Kidney epithelial cell (primary cell): ENCODE measurements around the gene IL12RB2. TPM values are rescaled to one million over a fixed set of nuclear protein-coding genes. Genes with fewer than 3 reads are reported as not detected.
A peak's percentile ranks its signal among the peaks of the same experiment; 100 is the strongest.

Source experiments
- DNase-seq: peaks from one replicate; pipeline ENCODE4 v3.0.0-alpha.2; 2010; ENCODE audit warnings: low read depth
- H3K27me3 ChIP-seq: 2 replicates; pipeline ENCODE4 v1.6.0; 2011; ENCODE audit warnings: low read length; ENCODE audit not compliant: control insufficient read depth, insufficient read depth
- H3K36me3 ChIP-seq: 2 replicates; pipeline ENCODE4 v1.5.1; 2011; ENCODE audit warnings: low read length; ENCODE audit not compliant: control insufficient read depth, insufficient read depth
- H3K4me3 ChIP-seq: 2 replicates; pipeline ENCODE4 v1.5.1; 2011; ENCODE audit warnings: low read depth, mild to moderate bottlenecking, control low read depth, low read length
- CTCF ChIP-seq: IDR thresholded peaks from 2 replicates; pipeline ENCODE4 v1.5.1; 2011; ENCODE audit warnings: mild to moderate bottlenecking, moderate library complexity, low read length, control low read depth, inconsistent platforms; ENCODE audit not compliant: insufficient read depth, poor library complexity, severe bottlenecking
- total RNA-seq: library from RNA; depleted of rRNA; stranded (reverse); fragments of >200 nt; gene quantifications from 2 replicates; pipeline ENCODE4 v1.2.3, GENCODE V29; 2015

The IL12RB2 gene
- total RNA-seq, 1 donor from 2014 or later, result 0.17 TPM

GRCh38 chr1:67431156-67431765, 123.6 kb downstream of the IL12RB2 start:
- no peak for TF ChIP-seq CTCF
- DNase-seq, result no peak
- H3K4me3 ChIP-seq, result peak overlapping the region; percentile 88
- no peaks in the 10 kb centered on the region for H3K27me3 ChIP-seq
- H3K36me3 ChIP-seq, result no peaks in the 10 kb centered on the region

- H3K4me3 ChIP-seq, result no peak overlapping the region
- no peak for TF ChIP-seq CTCF
- H3K36me3 ChIP-seq, result no peaks in the 10 kb centered on the region
Measured at GRCh38 chr1:67431869-67432578, 124.4 kb downstream of the IL12RB2 start.

GRCh38 chr1:67432745-67433144, 125.1 kb downstream of the IL12RB2 start:
- DNase-seq, result no peak
- Histone ChIP-seq H3K36me3 (no peaks in the 10 kb centered on the region), H3K4me3 (no peak overlapping the region)

More at GRCh38 chr1:67431869-67432578, 124.4 kb downstream of the IL12RB2 start:
- DNase-seq, result no peak
- no peaks in the 10 kb centered on the region for H3K27me3 ChIP-seq

GRCh38 chr1:67433837-67434236, 126.2 kb downstream of the IL12RB2 start:
- H3K4me3 ChIP-seq, result no peak overlapping the region
- H3K36me3 ChIP-seq, result no peaks in the 10 kb centered on the region
- no peak for DNase-seq
- no peak for TF ChIP-seq CTCF
- no peaks in the 10 kb centered on the region for H3K27me3 ChIP-seq

More at GRCh38 chr1:67432745-67433144, 125.1 kb downstream of the IL12RB2 start:
- TF ChIP-seq CTCF, result no peak
- H3K27me3 ChIP-seq, result no peaks in the 10 kb centered on the region

- Histone ChIP-seq H3K27me3 (no peaks in the 10 kb centered on the region), H3K4me3 (no peak overlapping the region), H3K36me3 (no peaks in the 10 kb centered on the region)
- DNase-seq, result no peak
- TF ChIP-seq CTCF, result no peak
Measured at GRCh38 chr1:67434491-67434890, 126.8 kb downstream of the IL12RB2 start.

GRCh38 chr1:67436511-67437055, 128.9 kb downstream of the IL12RB2 start:
- Histone ChIP-seq H3K36me3 (no peaks in the 10 kb centered on the region), H3K27me3 (no peaks in the 10 kb centered on the region), H3K4me3 (no peak overlapping the region)
- DNase-seq, result no peak
- TF ChIP-seq CTCF, result no peak
